Liver (tissue), 3 donors: ENCODE results near the gene DGKE.

Source experiments
- CTCF ChIP-seq: fragments of 150-350 bp; IDR thresholded peaks from 2 replicates; pipeline ENCODE4 v1.5.1; 2017; ENCODE audit warnings: improper control_type of control experiment, low read depth, low read length; ENCODE audit not compliant: missing input control
- FOXA1 ChIP-seq: IDR thresholded peaks from 2 replicates; pipeline ENCODE4 v1.6.1; 2016; ENCODE audit warnings: antibody characterized with exemption
- GABPA ChIP-seq, 2 donors: IDR thresholded peaks in 1 of 2; conservative IDR thresholded peaks in 1 of 2; 2 replicates each; pipeline ENCODE4 v1.6.1; 2016; ENCODE audit warnings: antibody characterized with exemption in 2 of 2, mild to moderate bottlenecking in 1 of 2, moderate library complexity in 1 of 2
- JUND ChIP-seq, 2 donors: IDR thresholded peaks; 2 replicates each; pipeline ENCODE4 v1.6.1; 2016; ENCODE audit warnings: antibody characterized with exemption in 2 of 2
- RAD21 ChIP-seq, 2 donors: IDR thresholded peaks; 2 replicates each; pipeline ENCODE4 v1.6.1; 2016; ENCODE audit warnings: antibody characterized with exemption in 2 of 2, mild to moderate bottlenecking in 2 of 2
- TF ChIP-seq, protein P1 (sequence below): IDR thresholded peaks from 2 replicates; pipeline ENCODE4 v1.6.1; 2016; ENCODE audit warnings: antibody characterized with exemption
- donor health status: healthy.
- donor health status: healthy.

GRCh38 chr17:56817066-56817465 is 16.9 kb upstream of the DGKE start:
- TF ChIP-seq CTCF = no peak
- TF ChIP-seq, protein P1, sequence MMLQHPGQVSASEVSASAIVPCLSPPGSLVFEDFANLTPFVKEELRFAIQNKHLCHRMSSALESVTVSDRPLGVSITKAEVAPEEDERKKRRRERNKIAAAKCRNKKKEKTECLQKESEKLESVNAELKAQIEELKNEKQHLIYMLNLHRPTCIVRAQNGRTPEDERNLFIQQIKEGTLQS = no peak
- no peak for TF ChIP-seq RAD21 (IDR thresholded peaks at IDR 0.05)
- TF ChIP-seq GABPA (IDR thresholded peaks at IDR 0.05 in 1 of 2, conservative IDR thresholded peaks at IDR 0.05 in 1 of 2) = no peak
- TF ChIP-seq FOXA1 = no peak
- no peak for TF ChIP-seq JUND (IDR thresholded peaks at IDR 0.05)
